Measurements from ENCODE around the gene GAL3ST2.
"Not testable (repeated sequence)": the region's sequence is repeated elsewhere in the genome, so short reads cannot be mapped to it uniquely, and the experiment has no call there.

GAL3ST2 gene

DNA sequence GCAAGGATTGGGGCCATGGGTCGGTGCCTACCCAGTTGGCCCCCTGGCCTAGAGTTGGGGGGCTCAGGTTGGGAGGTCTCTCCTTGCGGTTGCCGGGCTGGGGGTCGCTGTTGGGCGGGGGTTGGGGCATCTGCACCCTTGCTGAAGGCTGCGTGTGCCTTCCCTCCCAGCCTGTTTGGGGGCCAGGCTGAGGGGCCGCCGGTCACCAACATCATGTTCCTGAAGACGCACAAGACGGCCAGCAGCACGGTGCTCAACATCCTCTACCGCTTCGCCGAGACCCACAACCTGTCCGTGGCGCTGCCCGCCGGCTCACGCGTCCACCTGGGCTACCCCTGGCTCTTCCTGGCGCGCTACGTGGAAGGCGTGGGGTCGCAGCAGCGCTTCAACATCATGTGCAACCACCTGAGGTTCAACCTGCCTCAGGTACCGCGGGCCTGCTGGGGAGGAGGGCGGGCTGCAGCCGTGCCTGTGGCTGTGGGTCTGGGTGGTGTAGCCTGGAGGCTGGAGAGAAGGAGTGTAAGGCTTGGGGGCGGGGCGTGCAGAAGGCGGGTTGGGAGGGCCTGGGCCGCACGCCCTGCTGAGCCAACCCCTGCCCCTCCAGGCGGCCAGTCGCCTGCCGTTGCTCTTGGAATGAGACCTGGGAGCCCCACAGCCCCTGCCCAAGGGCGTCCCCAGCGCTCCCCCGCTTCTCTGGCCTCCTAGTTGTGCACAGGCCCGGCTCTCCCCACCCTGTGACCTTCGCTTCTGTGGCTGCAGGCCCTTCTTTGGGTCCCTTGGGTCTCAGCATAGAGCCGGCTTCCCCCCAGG is 25.2 kb downstream of the GAL3ST2 start:
- TF ChIP-seq, protein P1, sequence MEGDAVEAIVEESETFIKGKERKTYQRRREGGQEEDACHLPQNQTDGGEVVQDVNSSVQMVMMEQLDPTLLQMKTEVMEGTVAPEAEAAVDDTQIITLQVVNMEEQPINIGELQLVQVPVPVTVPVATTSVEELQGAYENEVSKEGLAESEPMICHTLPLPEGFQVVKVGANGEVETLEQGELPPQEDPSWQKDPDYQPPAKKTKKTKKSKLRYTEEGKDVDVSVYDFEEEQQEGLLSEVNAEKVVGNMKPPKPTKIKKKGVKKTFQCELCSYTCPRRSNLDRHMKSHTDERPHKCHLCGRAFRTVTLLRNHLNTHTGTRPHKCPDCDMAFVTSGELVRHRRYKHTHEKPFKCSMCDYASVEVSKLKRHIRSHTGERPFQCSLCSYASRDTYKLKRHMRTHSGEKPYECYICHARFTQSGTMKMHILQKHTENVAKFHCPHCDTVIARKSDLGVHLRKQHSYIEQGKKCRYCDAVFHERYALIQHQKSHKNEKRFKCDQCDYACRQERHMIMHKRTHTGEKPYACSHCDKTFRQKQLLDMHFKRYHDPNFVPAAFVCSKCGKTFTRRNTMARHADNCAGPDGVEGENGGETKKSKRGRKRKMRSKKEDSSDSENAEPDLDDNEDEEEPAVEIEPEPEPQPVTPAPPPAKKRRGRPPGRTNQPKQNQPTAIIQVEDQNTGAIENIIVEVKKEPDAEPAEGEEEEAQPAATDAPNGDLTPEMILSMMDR (IDR thresholded peaks at IDR 0.05; ENCODE audit: borderline replicate concordance, insufficient read depth, low read depth, low read length) = no peak
- no peak overlapping the region for H3K4me3 ChIP-seq (ENCODE audit: low read depth, low read length)

DNA sequence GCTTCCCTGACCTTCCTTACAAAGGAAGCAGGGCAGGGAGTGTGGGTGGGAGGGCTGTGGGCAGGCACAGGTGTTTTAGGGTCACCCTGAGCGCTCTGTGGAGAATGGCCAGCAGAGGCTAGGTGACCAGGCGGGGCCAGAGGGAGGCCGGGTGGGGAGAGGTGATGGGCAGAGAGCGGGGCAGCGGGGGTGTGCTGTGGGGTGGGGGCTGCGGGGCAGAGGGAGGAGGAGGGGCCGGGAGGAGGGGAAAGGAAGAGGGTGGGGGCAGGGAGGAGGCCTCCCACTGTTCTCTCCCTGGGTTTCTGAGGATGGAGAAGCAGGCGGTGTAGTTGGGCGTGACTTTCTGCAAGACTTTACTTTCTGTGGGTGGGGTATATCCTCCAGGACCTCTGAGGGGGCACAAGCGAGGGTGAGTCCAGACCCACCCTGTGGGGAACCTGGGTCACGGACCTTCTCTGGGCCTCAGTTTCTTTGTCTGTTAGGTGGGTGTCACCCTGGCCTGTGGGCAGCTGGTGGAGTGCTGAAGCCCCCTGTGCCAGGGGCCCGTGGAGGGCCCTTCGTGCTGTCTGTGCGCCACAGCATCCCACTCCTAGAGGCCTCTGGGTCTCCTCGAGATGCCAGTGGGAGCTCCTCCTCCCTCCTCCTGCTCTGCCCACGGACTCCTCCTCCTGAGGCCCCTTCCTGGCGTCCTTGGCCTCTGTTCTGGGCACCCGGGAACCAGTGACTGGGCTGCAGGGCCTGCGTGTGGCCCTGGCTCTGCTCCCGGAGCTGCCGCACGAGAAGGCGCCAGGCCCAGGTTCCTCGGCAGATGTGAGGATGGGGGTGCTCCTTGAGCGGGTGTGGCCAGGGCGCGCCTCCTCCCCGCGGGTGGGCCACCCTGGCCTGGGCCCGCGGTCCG is 26.0 kb downstream of the GAL3ST2 start:
- no peak overlapping the region for H3K4me3 ChIP-seq (ENCODE audit: low read depth, low read length)
- TF ChIP-seq, protein P1 (IDR thresholded peaks at IDR 0.05; ENCODE audit: borderline replicate concordance, insufficient read depth, low read depth, low read length) = no peak

DNA sequence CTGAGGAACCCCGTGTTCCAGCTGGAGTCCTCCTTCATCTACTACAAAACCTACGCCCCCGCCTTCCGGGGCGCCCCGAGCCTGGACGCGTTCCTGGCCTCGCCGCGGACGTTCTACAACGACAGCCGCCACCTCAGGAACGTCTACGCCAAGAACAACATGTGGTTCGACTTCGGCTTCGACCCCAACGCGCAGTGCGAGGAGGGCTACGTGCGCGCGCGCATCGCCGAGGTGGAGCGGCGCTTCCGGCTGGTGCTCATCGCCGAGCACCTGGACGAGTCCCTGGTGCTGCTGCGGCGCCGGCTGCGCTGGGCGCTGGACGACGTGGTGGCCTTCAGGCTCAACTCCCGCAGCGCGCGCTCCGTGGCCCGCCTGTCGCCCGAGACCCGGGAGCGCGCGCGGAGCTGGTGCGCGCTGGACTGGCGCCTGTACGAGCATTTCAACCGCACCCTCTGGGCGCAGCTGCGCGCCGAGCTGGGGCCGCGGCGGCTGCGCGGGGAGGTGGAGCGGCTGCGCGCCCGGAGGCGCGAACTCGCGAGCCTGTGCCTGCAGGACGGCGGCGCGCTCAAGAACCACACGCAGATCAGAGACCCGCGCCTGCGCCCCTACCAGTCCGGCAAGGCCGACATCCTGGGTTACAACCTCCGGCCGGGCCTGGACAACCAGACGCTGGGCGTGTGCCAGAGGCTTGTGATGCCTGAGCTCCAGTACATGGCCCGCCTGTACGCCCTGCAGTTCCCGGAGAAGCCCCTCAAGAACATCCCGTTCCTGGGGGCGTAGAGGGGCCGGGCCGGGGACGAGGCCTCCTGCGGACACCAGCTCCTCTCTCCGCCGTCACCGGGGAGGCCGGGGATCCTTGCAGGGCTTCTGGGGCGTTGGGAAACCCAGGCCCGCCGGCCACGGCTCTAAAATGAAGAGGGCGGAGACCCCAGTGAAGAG is 27.0 kb downstream of the GAL3ST2 start:
- peak overlapping the region; percentile 61 for H3K4me3 ChIP-seq (ENCODE audit: low read depth, low read length)
- TF ChIP-seq, protein P1 (IDR thresholded peaks at IDR 0.05; ENCODE audit: borderline replicate concordance, insufficient read depth, low read depth, low read length) = no peak

DNA sequence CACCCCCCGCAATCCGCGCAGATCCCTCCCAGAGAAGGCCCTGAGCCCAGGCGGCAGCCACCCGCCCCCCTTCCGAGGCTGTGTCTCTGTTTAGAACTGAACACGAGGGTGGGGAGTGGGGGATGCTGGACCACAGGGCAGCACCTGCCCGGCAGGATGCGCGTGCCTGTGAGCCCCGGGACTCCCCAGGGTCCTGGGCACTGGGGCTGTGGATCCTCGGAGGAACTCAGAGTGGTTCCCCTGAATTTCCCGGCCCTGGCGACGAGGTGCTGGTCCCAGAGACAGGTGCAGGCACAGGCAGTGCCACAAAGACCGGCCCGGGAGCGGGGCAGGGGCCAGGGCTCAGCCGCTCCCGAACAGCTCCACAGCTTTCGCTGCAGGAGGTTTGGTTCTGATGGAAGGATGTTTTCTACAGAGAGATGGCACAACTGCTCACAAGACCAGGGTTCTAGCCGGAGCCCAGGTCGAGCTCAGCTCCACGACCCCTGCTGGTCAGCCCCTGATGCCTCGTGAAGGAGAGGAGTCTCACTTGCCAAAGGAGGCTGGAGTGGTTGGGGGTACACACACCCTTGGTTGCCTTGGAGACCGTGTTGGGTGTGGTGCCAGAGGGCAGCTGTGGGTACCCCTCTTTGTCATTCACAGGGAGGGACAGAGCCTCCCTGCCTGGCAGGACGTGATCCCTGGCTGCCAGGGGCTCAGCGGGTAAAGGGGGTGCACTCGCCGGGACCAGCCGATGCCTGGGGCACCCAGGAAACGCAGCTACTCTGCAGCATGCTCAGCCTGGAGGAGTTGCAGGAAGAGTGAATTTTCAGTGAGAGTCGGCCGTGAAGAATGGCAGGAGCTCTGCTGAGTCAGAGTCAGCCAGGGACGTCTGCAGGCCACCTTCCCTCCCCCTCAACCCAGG is 28.0 kb downstream of the GAL3ST2 start:
- peak overlapping the region; percentile 61 for H3K4me3 ChIP-seq (ENCODE audit: low read depth, low read length)

DNA sequence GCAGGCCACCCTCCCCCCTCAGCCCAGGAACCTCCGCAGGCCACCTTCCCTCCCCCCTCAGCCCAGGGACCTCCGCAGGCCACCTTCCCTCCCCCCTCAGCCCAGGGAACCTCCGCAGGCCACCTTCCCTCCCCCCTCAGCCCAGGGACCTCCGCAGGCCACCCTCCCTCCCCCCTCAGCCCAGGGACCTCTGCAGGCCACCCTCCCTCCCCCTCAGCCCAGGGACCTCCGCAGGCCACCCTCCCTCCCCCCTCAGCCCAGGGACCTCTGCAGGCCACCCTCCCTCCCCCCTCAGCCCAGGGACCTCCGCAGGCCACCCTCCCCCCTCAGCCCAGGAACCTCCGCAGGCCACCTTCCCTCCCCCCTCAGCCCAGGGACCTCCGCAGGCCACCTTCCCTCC is 29.6 kb downstream of the GAL3ST2 start:
- H3K4me3 ChIP-seq (ENCODE audit: low read depth, low read length) = not testable (repeated sequence)

More for the DNA sequence above, 28.0 kb downstream of the GAL3ST2 start:
- TF ChIP-seq, protein P1 (IDR thresholded peaks at IDR 0.05; ENCODE audit: borderline replicate concordance, insufficient read depth, low read depth, low read length) = peak; percentile 51; the same call in 1 of the 2 replicates

DNA sequence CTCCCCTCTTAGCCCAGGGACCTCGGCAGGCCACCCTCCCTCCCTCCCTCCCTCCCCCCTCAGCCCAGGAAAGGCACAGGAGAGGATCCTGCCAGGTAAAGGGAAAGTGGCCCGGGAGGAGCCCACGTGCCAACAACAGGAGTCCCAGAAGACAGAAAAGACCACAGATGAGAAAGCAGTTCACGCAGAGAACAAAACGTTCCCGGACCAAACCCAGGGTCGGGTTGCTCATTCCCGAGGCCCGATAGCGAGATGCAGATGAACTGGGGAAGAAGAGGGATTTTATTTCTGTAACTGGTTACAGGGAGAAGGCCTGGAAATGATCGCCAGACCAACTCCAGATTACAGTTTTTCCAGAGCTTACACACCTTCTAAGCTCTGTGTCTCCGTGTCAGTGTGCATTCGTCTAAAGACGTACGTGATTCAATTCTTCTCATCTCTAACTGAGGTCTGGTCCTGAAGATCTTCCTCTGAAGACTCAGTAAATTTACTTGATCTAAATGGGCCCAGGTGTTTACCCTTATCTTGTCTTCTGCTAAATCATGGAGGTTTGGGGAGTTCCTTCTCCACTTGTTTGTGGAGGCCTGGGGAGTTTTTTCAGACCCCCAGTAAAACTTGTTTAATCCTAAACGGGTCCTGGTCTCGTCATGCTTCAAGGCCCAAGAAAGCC is 31.6 kb downstream of the GAL3ST2 start:
- no peak overlapping the region for H3K4me3 ChIP-seq (ENCODE audit: low read depth, low read length)
- TF ChIP-seq, protein P1 (IDR thresholded peaks at IDR 0.05; ENCODE audit: borderline replicate concordance, insufficient read depth, low read depth, low read length) = no peak
